Iris pigment epithelial cell (primary cell): ENCODE data around the gene TOMM5.
"Not testable (repeated sequence)": the region's sequence is repeated elsewhere in the genome, so short reads cannot be mapped to it uniquely, and the experiment has no call there.

ENCODE experiments used
- DNase-seq: peaks from one replicate; pipeline ENCODE4 v3.0.0-alpha.2; 2011; ENCODE audit warnings: low read depth

Gene TOMM5

GRCh38 chr9:37611014-37611413 is 18.6 kb upstream of the TOMM5 start:
- no peak for DNase-seq

GRCh38 chr9:37609735-37610397 is 17.5 kb upstream of the TOMM5 start:
- DNase-seq: no peak

- no peak for DNase-seq
These were observed 15.9 kb upstream of the TOMM5 start for GRCh38 chr9:37608250-37608649.

DNA sequence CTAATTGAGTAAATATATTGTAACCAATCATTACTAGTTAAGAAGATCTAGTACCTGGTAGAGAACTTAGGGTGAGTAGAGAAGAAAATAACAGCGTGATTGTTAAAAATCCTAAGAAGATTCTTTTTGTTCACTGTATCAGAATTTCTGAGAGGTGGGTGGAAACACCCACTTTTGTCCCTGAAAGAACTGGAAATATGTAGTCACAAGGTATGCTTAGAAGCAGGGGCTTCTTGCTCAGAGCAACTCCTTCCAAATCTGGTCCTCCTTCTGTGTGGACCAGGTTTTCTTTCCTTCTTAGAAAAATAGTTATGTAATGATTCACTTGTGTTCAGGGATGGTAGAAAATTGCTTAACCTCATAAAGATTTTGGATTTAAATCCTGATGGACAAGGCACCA is 11.9 kb upstream of the TOMM5 start:
- DNase-seq: no peak

DNA sequence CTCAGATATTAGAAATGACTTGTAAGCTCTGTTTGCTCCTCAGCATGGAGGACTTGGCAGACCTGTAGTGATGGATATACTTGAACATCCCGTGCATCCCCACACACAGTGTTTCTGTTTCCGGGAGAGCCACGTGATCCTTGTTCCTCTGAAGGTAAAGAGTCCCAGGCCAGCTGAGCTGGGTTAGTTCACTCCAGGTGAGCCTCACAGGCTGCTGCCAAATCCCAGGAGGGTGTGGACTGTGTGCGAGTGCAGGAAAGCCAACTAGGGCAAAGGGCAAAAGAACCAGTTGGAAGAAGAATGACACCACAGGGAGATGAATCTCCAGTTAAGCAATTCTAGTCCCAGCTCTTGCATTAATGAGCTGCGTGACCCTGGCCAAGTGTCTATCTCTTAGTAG is 10.4 kb upstream of the TOMM5 start:
- no peak for DNase-seq

DNA sequence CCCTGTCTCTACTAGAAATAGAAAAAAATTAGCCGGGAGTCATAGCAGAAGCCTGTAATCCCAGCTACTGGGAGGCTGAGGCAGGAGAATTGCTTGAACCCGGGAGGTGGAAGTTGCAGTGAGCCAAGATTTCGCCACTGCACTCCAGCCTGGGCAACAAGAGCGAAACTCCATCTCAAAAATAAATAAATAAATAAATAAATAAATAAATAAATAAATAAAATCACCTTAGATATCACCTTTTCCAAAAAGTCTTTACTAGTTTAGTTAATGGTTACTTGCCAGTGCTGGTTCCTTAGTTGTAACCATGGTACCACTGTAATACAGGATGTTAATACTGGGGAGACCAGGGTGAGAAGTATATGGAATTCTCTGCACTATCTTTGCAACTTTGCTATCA is 9.7 kb upstream of the TOMM5 start:
- DNase-seq: not testable (repeated sequence)

GRCh38 chr9:37596504-37596903 is 4.1 kb upstream of the TOMM5 start:
- DNase-seq: peak; percentile 50

GRCh38 chr9:37593883-37594448 is 1.6 kb upstream of the TOMM5 start:
- no peak for DNase-seq

GRCh38 chr9:37587521-37587920 is 4.9 kb downstream of the TOMM5 start:
- no peak for DNase-seq

DNA sequence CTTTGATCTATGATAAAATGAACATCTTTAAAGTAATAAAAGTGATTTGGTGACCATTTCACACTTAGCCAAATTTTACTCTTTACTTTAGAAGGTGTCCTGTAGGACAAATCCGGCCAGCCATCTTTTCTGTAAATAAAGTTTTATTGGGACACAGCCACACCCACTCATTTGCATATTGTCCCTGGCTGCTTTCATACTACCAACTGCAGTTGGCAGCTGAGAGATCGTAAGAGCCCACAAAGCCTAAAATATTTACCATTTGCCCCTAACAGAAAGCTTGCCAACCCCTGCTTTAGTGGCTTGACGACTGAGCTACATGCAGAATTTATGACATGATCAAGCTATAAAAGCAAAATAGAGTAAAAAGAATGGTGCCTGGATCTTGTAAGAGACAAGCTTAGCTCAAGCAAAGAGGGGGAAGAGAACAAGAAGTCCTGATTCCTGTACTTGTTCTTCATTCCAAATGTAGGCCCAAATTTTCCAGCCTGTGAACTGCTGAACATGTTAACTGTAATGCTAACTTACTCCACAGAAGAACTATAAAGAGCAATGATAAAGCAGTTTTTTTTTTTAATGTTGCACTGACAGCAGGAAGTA is 8.8 kb downstream of the TOMM5 start:
- DNase-seq: no peak

GRCh38 chr9:37582548-37583157 is 9.7 kb downstream of the TOMM5 start:
- DNase-seq: peak; percentile 85

- DNase-seq: peak; percentile 77
These were observed 16.3 kb downstream of the TOMM5 start, which contains the start of gene FBXO10 for GRCh38 chr9:37575921-37576721. FBXO10 (minus strand) TSS chr9:37576380; CDS start chr9:37541768, 34,612 bp downstream.

GRCh38 chr9:37575511-37575914 is 16.9 kb downstream of the TOMM5 start:
- DNase-seq: no peak

- peak; percentile 55 for DNase-seq
These were observed 17.4 kb downstream of the TOMM5 start for GRCh38 chr9:37575001-37575400.

GRCh38 chr9:37574241-37574721 is 18.1 kb downstream of the TOMM5 start:
- DNase-seq: peak; percentile 76

DNA sequence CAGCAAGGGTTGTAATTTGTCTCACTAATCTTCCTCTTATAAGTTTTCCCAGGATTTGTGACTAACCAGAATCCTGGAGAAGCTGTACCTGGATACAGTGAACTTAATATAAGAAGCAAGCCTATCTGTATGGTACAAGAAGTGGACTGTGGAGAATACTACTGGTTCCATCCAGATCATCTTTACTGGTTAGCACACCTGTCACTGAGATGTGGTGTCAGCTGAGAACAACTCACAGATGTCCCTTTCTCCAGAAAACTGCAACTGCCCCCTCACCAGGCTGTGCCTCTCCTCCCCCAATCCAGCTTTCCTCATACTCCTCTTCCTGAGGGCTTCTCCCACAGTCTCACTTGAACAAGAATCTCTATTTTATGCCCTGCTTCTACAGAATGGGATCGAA is 21.1 kb downstream of the TOMM5 start:
- no peak for DNase-seq

GRCh38 chr9:37566716-37567115 is 25.7 kb downstream of the TOMM5 start:
- DNase-seq: no peak

DNA sequence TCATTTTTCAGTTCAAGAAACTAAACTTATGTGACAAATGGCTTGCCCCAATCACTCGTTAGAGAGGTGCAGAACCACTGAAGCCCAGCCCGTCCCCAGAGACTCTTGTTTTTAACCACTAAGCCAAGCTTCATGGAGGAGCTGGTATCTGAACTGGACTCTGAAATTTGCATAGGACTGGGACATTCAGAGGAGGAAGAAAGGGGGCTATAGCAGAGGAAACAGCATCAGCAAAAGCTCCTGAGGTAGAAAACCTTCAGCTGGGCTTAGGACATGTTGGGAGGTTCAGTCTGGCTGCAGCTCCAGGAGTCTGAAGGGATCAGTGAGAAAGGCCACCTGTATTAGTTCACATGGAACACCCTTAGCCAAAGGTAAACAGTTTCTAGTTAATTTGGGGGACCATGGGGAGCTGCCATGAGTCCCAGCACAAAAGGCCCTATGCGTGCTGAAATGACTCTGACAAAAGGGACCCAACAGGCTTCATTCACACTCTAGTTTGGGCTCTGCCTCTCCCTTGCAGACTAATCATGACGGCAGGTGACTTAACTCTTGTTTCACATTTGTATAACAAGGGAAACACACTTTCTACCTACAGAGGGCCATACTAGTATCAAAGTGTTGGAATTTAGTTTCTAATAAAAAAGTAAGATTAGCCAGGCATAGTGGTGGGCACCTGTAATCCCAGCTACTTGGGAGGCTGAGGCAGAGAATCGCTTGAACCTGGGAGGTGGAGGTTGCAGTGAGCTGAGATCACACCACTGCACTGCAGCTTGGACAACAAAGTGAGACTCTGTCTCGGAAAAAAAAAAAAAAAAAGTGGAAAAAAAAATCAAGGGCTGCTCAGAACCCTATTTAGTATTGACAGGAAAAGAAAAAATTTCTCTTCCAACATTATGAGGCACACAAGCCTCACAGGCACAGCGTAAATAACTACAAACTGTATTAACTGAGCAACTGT is 26.5 kb downstream of the TOMM5 start:
- no peak for DNase-seq

GRCh38 chr9:37564916-37565315 is 27.5 kb downstream of the TOMM5 start:
- no peak for DNase-seq

GRCh38 chr9:37563806-37564513 is 28.4 kb downstream of the TOMM5 start:
- no peak for DNase-seq
